NK-92 (cell line): ENCODE results near the gene AMZ1.
"Not testable (repeated sequence)": the region's sequence is repeated elsewhere in the genome, so short reads cannot be mapped to it uniquely, and the experiment has no call there.

Experiments used
- DNase-seq: peaks from one replicate; lab custom pipeline; 2025; ENCODE audit not compliant: unreplicated experiment; lab: John Stamatoyannopoulos, UW

The AMZ1 gene

DNA sequence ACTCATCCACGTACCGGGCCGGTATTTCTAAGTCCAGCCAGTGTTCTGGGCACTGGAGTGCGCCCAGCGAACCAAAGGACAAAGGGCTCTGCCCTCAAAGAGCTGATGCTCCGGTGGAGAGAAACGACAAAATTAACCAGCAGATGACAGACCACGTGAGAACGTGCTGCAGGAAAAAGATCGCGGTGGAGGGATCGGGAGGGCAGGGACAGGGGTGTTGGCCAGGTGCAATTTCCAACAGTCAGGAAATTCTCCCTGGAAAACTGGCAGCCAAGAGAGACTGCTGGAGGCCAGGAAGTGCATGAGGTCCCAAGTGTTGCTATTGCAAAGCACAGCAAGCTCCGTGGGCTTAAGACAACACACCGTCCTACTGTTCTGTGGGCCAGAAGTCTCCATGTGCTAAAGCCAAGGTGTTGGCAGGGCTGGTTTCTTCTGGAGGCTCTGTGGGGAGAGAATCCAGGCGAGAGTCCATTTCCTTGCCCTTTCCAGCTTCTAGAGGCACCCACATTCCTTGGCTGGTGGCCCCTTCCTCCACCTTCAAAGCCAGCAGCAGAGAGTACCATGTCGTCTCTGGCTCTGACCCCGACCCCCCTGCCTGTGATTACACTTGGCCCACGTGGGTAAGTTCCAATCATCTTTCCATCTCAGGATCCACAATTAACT, 21.3 kb upstream of the AMZ1 start:
- no peak for DNase-seq

DNA sequence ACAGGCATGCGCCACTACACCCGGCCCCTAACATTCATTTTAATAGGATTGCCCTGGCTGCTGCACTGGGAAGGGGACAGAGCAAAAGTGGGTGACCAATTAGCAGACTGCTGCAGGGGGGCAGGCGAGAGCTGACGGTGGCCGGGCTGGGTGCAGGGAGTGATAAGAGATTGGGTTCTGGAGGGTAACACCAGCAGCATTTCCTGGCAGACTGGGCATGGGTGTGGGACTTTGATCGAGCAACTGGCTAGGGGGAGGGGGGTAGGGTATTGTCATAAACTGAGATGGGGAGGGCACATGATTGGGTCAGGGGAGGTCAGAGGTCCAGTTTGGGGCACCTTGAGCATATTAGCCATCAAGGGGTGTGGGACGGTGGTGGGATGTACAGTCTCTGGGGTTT, 20.2 kb upstream of the AMZ1 start:
- DNase-seq, result no peak

DNA sequence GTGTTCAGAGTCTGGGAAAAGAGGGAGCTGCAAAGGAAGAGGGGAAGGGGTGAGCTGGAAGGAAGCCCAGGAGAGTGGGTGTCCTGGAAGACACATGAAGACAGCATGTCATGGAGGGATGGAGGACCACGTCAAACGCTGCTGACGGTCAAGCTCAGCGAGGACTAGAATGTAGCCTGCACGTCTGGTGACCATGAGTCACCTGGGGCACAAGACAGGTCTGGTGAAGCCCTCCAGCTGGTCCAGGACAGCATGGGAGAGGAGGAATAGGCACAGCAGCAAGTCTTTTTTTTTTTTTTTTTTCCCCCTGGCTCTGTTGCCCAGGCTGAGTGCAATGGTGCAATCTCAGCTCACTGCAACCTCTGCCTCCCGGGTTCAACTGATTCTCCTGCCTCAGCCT, 19.6 kb upstream of the AMZ1 start:
- no peak for DNase-seq

DNA sequence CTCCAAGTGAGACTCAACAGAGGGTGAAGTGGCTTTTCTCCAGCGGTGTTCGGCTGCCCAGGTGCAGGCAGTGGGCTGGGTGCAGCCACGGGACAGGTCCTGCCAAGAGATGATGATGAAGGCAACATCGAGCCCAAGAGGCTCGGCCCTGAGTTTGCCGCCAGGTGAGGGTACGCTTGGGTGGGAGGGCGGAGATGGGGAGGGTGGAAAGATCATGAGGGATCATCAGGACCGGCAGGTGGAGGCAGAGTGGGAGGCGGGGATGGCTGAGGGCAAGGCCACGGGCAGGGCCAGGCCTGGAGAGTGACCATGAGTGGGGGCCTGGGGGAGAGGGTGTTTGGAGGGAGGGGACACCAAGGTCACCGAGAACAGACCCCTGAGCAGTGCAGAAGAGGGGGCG, 17.8 kb upstream of the AMZ1 start:
- no peak for DNase-seq

DNA sequence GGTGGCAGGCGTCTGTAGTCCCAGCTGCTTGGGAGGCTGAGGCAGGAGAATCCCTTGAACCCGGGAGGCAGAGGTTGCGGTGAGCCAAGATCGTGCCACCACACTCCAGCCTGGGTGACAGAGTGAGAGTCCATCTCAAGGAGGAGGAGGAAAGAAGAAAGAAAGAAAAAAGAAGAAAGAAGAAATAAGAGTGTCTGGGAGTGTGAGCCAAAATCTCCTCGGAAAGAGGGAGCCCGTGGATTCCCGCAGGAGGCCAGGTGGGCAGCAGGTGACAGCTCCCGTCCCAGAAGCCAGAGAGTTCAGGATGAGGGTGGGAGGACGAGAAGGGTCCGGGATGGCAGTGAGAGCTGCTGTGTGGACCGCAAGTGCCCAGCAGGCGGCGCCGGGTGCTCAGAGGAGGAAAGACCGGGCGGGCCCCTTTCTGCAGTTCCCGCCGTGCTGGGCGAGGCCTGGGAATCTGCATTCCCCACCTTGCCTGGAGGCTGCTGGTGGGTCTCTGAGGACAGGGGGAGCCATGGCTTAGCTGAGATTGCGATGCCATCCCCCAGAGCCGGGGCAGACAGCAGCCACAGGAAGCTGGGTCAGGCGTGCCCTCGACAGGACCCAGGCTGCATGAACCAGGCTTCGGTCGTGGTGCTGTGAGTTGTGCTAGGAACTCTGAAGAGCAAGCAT, 17.1 kb upstream of the AMZ1 start:
- DNase-seq, result no peak

DNA sequence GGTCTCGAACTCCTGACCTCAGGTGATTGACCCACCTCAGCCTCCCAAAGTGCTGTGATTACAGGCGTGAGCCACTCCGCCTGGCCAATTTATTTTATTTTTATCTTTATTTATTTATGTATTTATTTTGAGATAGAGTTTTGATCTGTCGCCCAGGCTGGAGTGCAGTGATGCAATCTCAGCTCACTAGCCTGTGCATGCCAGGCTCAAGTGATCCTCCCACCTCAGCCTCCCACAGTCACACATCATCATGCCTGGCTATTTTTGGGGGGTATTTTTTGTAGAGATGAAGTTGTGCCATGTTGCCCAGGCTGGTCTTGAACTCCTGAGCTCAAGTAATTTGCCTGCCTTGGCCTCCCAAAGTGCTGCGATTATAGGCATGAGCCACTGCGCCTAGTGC, 14.8 kb upstream of the AMZ1 start:
- not testable (repeated sequence) for DNase-seq

DNA sequence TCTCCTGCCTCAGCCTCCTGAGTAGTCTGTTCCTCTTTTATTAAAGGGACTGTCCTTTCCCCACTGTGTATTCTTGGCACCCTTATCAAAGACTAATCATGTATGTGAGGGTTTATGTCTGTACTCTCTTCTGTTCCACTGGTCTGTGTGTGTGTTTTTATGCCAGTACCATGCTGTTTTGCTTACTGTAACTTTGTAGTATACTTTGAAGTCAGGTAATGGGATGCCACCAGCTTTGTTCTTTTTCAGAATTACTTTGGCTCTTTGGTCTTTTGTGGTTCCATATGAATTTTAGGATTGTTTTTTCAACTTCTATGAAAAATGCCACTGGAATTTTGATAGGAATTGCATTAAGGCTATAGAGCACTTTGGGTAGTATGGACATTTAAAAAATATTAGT, 14.1 kb upstream of the AMZ1 start:
- no peak for DNase-seq

DNA sequence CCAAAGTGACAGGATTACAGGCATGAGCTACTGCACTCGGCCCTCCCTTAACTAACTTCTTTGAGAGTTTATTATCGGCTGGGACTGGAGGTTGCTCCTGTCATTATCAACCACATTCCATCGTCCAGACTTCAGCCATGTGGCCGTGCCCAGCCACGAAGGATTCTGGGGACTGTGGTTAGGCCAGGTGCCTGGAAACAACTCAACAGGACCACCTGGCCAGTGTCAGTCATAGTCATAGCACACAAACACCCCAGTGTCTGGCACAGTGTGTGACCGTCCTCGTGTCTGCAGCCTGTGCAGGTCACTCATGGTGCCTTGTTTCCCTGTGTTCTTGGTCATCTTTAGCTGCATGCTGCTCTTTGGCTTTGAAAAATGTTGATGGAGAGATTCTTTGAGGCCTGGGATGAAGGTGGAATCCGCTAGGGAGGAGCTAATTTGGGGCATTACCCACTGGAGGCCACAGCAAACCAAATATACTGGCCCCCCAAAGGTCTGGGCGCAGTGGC, 12.7 kb upstream of the AMZ1 start:
- DNase-seq, result no peak

DNA sequence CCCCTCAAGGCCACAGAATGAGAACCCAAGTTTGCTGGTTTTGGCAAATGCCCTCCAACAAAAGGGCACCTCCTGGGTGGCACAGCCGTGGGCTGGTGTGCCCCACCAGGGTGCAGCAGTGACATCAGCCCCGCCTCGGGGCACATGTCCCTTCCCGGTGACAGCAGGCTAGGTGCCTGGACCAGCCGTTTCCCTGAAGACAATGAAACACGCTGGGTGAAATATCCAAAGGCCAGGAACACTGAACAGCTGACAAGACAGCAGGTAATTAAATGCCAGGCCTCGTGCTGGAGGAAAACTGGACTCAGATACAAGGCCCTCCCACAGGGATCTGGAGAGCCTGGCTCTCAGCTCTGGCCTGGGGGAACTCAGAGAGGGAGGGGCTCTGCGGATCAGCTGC, 11.4 kb upstream of the AMZ1 start:
- DNase-seq, result not testable (repeated sequence)

DNA sequence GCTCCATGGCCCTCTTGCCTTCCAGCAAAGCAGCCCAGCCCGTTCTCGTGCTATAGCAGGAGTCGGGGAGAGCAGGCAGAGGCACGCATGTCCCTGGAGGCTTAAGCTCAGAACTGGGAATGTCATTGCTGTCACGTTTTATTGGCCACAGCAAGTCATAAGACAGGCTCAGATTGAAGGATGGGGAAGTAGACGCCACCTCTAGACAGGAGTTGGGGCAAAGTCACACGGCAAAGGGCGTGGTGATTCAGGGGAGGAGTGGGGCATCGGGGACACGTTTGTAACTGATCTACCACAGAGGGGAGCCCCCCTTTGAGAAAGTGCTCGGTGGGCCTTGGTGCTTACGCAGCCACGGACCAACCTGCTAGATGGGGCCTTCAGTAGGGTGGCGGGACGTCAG, 9.5 kb upstream of the AMZ1 start:
- not testable (repeated sequence) for DNase-seq

DNA sequence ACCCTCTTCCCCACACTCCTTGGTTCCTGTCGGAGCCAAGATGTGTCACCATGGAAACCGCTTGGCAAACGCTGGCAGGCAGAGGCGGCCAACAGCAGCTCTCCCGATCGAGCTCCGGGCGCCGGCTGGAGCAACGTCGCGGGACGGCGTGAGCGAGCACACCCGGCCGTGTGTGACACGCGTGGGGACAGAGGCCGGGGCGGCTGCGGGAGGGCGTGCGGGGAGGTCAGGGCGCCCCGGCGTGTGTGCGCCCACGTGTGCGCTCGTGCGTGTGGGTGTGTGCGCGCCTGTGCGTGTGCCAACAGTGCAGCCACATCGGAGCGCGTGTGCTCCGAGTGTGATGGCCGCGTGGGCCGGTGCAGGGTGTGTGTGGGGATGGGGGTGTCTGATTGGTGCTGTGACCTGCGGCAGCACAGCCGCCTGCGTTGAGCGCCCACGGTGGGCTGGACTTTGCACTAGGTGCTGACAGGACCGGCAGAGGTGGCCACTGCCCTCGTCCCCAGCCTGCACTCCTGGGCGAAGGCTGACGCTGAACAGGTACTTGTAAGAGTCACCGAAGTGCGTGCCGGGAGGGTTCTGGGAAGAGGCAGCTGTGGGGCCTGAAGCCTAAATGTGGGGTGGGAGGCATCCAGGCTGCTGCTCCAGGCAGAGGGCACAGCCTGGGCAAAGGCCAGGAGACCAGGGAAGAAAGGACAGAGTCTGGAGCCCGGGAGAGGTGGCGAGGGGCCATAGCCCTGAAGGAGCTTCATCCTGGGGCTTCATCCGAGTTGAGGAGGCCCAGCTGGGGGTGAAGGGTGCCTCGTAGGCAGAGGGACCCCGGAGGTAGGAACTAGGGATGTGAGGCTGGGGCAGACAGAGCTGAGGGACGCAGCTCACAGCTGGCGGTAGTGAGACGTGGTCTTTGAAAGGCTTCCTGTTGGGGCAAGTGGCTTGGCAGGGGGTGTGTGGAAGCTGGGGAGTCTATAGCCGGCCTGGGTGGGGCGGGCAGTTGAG, 8.6 kb upstream of the AMZ1 start:
- not testable (repeated sequence) for DNase-seq

DNA sequence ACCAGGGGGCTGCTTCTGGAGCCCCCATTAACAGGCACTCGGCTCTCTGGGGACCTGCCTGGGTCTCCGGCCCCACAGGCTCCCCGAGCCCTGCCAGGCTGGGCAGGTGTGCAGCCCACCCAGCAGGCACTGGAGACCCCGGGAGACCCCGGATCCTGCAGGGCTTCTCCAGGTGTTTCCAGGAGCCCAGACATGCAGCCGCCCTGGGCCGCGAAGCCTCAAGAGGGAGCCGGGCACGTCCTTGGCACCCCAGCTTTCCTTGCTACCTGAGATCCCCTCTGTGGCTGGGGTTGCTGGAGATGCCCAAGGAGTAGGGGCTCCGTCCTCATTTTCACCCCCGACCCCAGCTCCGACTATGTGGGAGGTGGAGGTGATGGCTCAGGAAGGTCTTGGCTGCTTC, 7.7 kb upstream of the AMZ1 start:
- DNase-seq, result no peak

DNA sequence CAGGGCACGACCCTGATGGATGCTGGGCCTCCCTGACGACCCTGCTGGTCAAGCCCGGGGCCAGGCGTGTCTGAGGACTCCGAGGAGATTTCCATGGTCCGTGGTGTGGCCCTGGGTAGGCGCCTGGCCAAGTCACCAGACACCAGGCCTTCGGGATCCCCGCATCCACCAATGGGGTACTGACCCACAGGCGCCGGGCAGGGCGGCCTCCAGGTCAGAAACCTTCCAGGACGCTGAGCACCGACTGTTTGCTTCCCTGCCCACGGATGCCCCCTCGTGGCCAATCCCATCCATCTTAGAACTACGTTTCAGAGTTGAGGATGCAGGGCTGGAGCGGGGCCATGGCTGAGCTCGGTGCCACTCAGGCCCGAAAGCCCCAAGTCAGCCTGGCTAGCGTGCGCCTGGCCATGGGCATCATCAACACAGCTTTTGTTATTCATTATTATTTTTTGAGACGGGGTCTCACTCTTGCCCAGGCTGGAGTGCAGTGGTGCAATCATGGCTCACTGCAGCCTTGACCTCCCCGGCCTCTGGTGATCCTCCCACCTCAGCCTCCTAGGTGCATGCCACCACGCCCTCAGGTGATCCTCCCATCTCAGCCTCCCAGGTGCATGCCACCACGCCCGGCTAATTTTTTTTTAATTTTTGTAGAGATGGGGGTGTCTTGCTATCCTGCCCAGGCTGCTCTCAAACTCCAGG, 7.1 kb upstream of the AMZ1 start:
- no peak for DNase-seq

DNA sequence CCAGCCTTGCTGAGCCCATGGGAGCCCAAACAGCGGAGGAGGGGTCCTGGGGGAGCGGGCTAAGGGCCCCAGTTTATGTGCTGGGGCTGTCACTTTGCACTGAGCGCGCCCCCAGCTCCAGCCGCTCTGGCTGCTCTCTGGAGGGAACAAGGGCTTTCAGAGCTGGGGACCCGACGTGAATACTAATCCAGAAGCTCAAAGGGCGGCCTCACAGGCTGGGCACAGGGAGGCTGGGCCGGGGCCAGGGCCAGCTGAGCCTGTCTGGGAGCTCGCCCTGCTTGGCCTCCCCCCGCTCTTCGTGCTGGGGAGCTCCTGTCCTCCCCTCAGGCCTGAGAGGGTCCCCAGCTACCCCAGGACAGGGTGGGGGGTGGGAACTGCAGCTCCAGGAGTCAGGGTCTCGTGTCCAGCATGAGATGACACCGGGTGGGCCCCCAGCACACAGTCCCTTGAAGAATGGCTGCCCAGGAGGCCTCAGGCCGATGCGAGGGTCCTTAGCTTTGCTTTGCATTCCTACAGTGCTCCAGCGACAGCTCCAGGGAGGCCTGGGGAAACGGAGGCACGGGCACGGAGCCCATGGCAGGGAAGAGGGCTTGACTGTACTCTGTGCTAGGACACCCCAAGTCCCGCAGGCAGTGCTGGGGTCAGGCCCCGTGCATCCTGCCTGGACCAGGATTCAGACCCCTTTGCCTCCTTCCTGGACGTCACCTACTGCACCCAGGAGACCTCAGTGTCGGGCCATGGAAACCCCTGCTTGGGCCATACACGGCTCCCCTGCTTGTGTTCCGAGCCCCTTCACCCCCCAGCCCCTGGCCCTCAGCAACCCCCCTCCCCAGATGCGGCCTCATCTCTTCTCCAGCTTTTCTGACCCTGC, 5.8 kb upstream of the AMZ1 start:
- no peak for DNase-seq

DNA sequence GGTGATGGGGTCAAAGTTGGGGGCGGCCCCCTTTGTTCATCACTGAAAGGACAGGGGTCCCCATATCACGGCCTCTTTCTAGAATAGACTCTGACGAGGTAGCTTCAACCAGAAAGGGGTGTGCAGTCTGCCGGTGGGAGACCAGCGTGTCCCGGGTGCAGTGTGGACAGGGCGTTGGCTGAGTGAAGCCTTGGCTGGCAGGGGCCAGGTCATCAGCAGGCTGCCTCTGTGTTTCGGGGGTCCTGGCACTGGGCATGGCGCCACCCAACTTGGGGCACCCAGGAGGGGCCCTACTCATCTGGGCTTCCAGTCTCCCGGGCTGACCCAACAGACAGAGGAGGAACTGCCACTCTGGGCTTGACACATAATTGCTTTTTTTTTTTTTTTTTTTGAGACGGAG, 3.5 kb upstream of the AMZ1 start:
- no peak for DNase-seq

DNA sequence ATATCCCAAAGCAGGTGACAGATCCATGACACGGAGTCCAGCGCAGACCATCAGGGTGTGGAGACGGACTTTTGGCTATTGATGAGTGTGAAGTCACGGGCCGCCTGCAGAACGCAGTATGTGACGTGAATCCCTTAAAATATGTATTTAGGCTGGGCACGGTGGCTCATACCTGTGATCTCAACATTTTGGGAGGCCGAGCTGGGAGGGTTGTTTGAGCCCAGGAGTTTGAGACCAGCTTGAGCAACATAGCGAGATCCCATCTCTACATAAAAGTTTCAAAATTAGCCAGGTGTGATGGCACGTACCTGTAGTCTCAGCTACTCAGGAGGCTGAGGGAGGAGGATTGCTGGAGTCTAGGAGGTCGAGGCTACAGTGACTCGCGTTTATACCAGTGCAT, 1.9 kb upstream of the AMZ1 start:
- no peak for DNase-seq

DNA sequence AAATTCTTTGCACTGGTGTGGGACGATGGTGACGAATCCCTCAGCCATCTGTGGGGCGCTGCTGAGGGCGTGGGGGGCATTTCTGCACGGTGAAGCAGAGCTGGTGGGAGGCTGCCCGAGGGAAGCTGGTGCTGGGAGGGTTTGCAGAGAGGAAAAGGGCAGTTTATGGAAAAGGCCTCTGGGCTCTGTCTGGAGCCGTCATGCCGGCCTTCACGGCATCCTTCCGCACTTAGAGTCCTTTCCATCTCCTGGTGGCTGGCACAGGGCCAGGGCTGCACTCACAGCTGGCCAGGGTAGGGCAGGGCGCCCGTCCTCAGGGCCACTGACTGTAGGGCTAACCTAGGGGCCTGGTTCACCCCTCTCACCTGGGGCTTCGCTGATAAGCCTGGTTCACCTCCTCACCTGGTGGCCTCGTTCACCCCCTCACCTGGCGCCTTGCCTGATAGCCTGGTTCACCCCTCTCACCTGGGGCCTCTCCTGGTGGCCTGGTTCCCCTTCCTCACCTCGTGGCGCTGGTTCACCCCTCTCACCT, 598 bp upstream of the AMZ1 start:
- no peak for DNase-seq

DNA sequence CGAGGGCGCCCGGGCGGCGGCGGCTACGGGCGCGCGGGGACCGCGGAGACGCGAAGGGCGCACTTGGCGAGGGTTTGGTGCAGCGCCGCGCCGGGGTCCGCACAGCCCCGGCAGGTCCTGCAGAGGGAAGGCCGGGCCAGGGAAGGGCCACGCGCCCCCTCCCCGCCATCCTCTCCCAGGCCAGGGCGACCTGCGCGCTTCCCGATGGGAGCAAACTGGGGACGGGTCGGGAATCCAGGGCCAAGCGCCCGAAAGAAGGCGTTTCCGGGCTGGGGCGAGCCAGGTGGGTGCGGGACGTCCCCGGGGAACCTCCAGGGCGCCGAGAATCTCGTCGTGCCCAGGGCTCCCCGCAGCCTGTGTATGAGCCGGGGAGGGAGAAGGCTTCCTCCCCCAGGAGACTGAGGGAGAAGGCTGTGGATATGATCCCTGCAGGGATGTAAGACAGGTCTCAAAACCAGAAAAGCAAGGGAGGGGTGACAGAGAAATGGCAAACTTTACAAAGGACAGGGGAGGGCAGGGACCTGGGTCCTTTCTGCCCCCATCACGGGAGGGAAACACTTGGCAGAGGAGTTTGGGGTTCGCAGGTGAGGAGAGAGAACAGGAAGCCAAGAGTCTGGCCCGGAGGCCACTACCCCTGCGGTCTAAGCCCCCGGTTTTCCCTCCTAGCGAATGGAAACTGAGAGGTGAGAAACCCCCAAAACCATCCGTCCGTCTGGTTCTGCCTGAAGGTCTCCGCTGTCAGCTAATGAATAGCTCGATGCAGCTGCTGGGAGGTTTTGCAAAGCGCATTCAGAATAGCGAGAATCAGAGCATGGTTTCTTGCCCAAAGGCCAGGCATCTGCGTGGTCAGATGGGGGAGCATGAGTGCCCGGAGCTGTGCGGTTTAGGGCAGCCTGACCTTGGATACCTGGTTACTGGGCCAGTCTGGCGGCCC, 674 bp downstream of the AMZ1 start:
- DNase-seq, result no peak

DNA sequence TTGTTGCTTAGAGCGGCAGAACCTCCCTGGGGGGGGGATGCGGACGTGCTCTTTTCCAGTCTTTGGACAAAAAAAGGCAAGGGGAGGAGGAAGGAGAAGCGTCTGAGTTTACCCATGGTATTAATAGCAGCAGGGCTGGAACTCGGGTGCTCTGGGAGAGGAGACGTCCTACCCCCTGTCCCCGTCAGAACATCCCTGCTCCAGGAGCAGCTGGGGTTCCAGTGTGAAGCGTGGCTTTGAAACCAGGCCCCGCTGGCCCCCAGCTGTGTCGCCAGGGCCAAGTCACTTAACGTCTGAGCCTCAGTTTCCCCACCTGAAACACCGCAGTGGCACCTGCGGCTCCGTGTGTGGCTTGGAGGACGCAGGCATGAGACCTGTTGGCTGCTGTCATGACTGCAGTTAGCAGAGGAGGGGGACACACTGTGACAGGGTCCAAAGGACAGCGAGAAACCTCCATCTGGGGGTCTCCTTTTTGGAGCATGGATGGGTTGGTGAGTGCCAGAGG, 1.4 kb downstream of the AMZ1 start:
- DNase-seq, result no peak
